Breast epithelium (tissue), 4 donors: Measurements from ENCODE around the gene CTCF. TPM values are rescaled to one million over a fixed set of nuclear protein-coding genes. Genes with fewer than 3 reads are reported as not detected.

Source experiments
- DNase-seq, 2 donors: peaks; one replicate each; pipeline ENCODE4 v3.0.0-alpha.2; 2019; ENCODE audit warnings: low spot score in 2 of 2
- H3K27ac ChIP-seq, 2 donors: fragments of 200-600 bp; sonication (generic) in 1 of 2; one replicate each; pipeline ENCODE4 v1.5.1; 2016 to 2019; ENCODE audit warnings: mild to moderate bottlenecking in 1 of 2
- H3K27me3 ChIP-seq, 2 donors: fragments of 200-600 bp; sonication (generic) in 1 of 2; one replicate each; pipeline versions ENCODE4 v1.5.1 to v1.6.0; 2017 to 2019; ENCODE audit warnings: control low read depth in 1 of 2, mild to moderate bottlenecking in 1 of 2
- H3K36me3 ChIP-seq: fragments of 200-600 bp; one replicate; pipeline ENCODE4 v1.5.1; 2019
- H3K4me1 ChIP-seq, 2 donors: fragments of 200-600 bp; sonication (generic); one replicate each; pipeline ENCODE4 v1.5.1; 2016 to 2019; ENCODE audit warnings: control low read depth in 1 of 2
- H3K4me3 ChIP-seq, 3 donors: fragments of 200-600 bp; sonication (generic); 1 replicate in 2 of 3; 2 replicates in 1 of 3; pipeline ENCODE4 v1.5.1; 2016 to 2019; ENCODE audit warnings: mild to moderate bottlenecking in 3 of 3, moderate library complexity in 2 of 3
- H3K9me3 ChIP-seq, 2 donors: fragments of 200-600 bp; sonication (generic) in 1 of 2; one replicate each; pipeline ENCODE4 v1.5.1; 2016 to 2019; ENCODE audit warnings: control low read depth in 1 of 2
- POLR2A ChIP-seq: fragments of 450-650 bp; IDR thresholded peaks from one replicate; pipeline ENCODE4 v1.6.1; 2016; ENCODE audit warnings: antibody characterized with exemption, mild to moderate bottlenecking, moderate library complexity
- POLR2AphosphoS5 ChIP-seq, 3 donors: sonication (generic); formaldehyde crosslinking; IDR thresholded peaks; one replicate each; pipeline ENCODE4 v1.6.1; 2017; ENCODE audit warnings: antibody characterized with exemption in 3 of 3
- intact Hi-C: fragments of 100-400 bp; cut with DNase I; formaldehyde crosslinking; loops from one replicate; pipeline ENCODE4 v1.15.1; 2023; ENCODE audit warnings: low total_unique reads
- total RNA-seq, 3 donors: library from RNA; depleted of rRNA; stranded (reverse); fragments of >200 nt; gene quantifications; one replicate each; pipeline ENCODE4 v1.1.0, GENCODE V29; 2016
- TF ChIP-seq, protein P1 (sequence below), 3 donors: fragments of 450-650 bp; IDR thresholded peaks; one replicate each; pipeline ENCODE4 v1.5.1; 2016 to 2017; ENCODE audit warnings: antibody characterized with exemption in 3 of 3, mild to moderate bottlenecking in 3 of 3, moderate library complexity in 3 of 3

The CTCF gene
- total RNA-seq, 3 donors from 2014 or later, result 27.8 to 51.7 (median 38.0) TPM

DNA sequence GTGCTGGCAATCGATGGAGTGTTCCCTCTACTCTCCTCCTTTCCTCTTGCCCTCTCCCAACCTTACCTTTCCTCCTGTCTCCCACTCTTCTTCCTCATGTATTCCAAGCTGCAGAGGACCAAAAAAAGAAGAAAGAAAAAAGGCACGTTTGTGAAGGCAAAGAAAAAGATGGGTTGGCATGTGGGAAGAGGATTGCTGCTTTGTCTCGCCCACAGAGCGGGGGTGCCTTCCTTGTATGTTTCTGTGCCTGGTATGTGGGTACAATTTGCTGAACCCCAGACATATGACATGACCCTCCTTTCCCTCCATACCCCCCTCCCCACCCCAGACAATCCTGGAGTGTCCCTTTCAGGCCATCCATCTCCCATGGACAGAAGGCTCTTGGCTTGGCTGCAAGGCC is 13.1 kb upstream of the CTCF start:
- Histone ChIP-seq H3K4me3 (no peak overlapping the region), H3K36me3 (no peaks in the 10 kb centered on the region), H3K27ac (no peak overlapping the region), H3K27me3 (no peaks in the 10 kb centered on the region), H3K4me1 (peaks cover 0 to 3% of the 10 kb centered on the region in 2 donors), H3K9me3 (no peaks in the 10 kb centered on the region)
- intact Hi-C loops, result no loop called here
- TF ChIP-seq, protein P1, sequence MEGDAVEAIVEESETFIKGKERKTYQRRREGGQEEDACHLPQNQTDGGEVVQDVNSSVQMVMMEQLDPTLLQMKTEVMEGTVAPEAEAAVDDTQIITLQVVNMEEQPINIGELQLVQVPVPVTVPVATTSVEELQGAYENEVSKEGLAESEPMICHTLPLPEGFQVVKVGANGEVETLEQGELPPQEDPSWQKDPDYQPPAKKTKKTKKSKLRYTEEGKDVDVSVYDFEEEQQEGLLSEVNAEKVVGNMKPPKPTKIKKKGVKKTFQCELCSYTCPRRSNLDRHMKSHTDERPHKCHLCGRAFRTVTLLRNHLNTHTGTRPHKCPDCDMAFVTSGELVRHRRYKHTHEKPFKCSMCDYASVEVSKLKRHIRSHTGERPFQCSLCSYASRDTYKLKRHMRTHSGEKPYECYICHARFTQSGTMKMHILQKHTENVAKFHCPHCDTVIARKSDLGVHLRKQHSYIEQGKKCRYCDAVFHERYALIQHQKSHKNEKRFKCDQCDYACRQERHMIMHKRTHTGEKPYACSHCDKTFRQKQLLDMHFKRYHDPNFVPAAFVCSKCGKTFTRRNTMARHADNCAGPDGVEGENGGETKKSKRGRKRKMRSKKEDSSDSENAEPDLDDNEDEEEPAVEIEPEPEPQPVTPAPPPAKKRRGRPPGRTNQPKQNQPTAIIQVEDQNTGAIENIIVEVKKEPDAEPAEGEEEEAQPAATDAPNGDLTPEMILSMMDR (IDR thresholded peaks at IDR 0.05), result no peak
- no peak for TF ChIP-seq POLR2AphosphoS5 (IDR thresholded peaks at IDR 0.05)
- TF ChIP-seq POLR2A, result no peak
- no peak for DNase-seq

DNA sequence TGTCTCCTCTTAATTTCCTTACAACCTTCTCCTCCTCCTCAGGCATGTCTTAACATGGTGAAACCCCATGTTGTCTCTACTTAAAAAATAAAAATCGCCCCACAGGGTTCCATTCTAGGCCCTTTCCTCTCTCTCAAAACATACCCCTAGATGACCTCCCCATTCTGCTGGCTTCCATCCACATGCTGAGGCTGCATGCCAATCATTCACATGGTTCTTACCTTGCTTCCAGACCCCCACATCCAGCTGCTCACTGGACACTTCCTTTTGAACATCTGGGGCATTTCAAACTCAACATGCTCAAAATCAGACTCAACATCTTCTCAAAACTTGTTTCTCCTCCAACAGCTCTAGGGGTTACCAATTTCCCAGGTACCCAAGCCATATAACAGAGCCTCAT is 12.4 kb upstream of the CTCF start:
- Histone ChIP-seq H3K4me1 (no peaks in the 10 kb centered on the region), H3K4me3 (no peak overlapping the region), H3K9me3 (no peaks in the 10 kb centered on the region), H3K27ac (no peak overlapping the region), H3K36me3 (no peaks in the 10 kb centered on the region), H3K27me3 (no peaks in the 10 kb centered on the region)
- no peak for TF ChIP-seq POLR2A
- TF ChIP-seq, protein P1 (IDR thresholded peaks at IDR 0.05), result no peak
- TF ChIP-seq POLR2AphosphoS5 (IDR thresholded peaks at IDR 0.05), result no peak
- intact Hi-C loops, result loop anchor here (2.0 kb wide), 1 partner anchor 377 kb away; no protein-coding TSS in a partner anchor
- no peak for DNase-seq

DNA sequence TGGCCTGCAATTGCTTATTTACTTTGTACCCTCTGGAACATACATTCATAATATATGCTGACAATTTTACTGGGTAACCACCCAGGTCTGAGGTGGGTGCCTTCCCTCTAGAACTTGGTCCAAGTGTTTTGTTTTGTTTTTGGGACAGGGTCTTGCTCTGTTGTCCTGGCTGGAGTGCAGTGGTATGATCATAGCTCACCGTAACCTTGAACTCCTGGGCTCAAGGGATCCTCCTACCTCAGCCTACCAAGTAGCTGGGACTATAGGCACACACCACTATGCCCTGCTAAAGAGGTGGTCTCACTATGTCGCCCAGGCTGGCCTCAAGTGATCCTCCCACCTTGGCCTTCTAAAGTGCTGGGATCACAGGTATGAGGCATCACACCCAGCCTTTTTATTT is 11.2 kb upstream of the CTCF start:
- intact Hi-C loops, result loop anchor here (2.0 kb wide), 1 partner anchor 376 kb away; no protein-coding TSS in a partner anchor
- Histone ChIP-seq H3K36me3 (no peaks in the 10 kb centered on the region), H3K9me3 (no peaks in the 10 kb centered on the region), H3K27ac (no peak overlapping the region), H3K4me3 (no peak overlapping the region), H3K4me1 (no peaks in the 10 kb centered on the region), H3K27me3 (no peaks in the 10 kb centered on the region)
- DNase-seq, result no peak
- no peak for TF ChIP-seq POLR2AphosphoS5 (IDR thresholded peaks at IDR 0.05)

DNA sequence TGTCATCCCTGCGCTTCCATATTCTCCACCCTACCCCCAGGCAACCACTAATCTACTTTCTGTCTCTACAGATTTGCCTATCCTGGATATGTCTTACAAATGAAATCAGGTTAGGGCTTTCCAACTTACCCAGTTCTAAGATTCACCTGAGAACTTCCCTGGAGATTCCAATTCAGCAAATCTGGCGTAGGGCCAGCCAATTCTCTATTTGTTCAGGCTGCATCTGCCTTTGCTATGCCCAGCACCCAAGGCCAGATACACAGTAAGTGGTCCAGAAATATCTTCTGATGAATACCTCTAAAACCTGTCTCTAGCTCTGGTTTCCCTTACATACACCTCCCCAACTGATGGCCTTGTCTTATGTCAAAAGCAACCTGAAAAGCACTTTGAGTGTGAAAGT is 10.4 kb upstream of the CTCF start:
- H3K4me1 ChIP-seq, result no peaks in the 10 kb centered on the region
- H3K4me3 ChIP-seq, result no peak overlapping the region
- no peaks in the 10 kb centered on the region for H3K27me3 ChIP-seq
- no peaks in the 10 kb centered on the region for H3K9me3 ChIP-seq
- no peaks in the 10 kb centered on the region for H3K36me3 ChIP-seq
- TF ChIP-seq POLR2AphosphoS5 (IDR thresholded peaks at IDR 0.05), result no peak
- TF ChIP-seq POLR2A, result no peak
- H3K27ac ChIP-seq, result no peak overlapping the region
- DNase-seq, result no peak
- intact Hi-C loops, result loop anchor here (2.0 kb wide), 1 partner anchor 375 kb away; no protein-coding TSS in a partner anchor

DNA sequence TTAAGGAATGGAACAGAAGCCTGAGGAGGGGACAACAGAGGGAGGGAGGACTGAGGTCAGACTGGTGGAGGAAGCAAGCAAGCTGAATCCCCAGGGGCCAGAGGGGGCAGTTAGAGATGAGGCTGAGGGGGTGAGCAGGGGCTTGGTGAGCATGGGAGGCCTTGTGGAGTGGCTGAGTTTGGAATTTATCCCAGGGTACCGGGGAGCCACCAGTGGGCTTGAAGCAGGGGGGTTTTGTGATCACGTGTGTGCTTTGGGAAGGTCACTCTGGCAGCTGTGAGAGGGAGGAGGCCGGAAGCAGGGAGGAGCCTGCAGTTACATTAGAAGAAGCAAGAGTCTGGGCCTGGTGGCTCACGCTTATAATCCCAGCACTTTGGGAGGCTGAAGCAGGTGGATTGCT is 9.8 kb upstream of the CTCF start:
- Histone ChIP-seq H3K9me3 (no peaks in the 10 kb centered on the region), H3K27me3 (no peaks in the 10 kb centered on the region), H3K4me3 (no peak overlapping the region), H3K27ac (no peak overlapping the region), H3K4me1 (no peaks in the 10 kb centered on the region), H3K36me3 (no peaks in the 10 kb centered on the region)
- intact Hi-C loops, result no loop called here
- no peak for DNase-seq
- TF ChIP-seq POLR2A (no peak), POLR2AphosphoS5 (IDR thresholded peaks at IDR 0.05) (no peak)
- TF ChIP-seq, protein P1 (IDR thresholded peaks at IDR 0.05), result no peak

DNA sequence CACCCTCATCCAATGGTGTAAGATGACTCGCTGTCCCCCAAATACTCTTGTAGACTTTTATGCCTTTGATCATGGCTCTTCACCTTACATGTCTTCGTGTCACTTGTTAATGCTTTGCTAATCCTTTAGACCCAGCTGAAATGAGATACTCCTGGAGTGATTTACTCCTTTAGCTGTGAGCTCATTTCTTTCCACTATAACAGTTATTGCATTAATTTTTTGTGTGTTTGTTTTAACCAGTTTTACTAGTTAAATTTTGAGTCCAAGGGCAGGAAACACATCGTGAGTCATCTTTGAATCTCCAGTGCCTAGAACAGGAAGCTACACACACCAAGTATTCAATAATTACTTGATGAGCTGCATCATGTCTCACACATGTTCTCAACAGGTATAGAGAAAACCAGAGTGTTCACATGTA is 6.5 kb upstream of the CTCF start:
- Histone ChIP-seq H3K36me3 (no peaks in the 10 kb centered on the region), H3K9me3 (no peaks in the 10 kb centered on the region), H3K27me3 (no peaks in the 10 kb centered on the region), H3K4me1 (no peaks in the 10 kb centered on the region), H3K27ac (peak overlapping the region in 1 of 2 donors; percentile 22), H3K4me3 (no peak overlapping the region)
- intact Hi-C loops, result no loop called here
- no peak for TF ChIP-seq POLR2A
- TF ChIP-seq POLR2AphosphoS5 (IDR thresholded peaks at IDR 0.05), result no peak
- TF ChIP-seq, protein P1 (IDR thresholded peaks at IDR 0.05), result no peak
- DNase-seq, result no peak
